Endothelial cell of umbilical vein (primary cell): ENCODE measurements around the gene ZW10. TPM values are rescaled to one million over a fixed set of nuclear protein-coding genes. Genes with fewer than 3 reads are reported as not detected.

Experiments used
- BruUV-seq: library from RNA; stranded (reverse); fragments of 400-500 nt; replicated peaks from 2 replicates; lab custom pipeline; 2021; lab: Mats Ljungman, UMichigan
- CTCF ChIA-PET: fragments of 300-600, 350-600 bp; sonication (Branson Sonifier 250); formaldehyde crosslinking; loops from one replicate; lab custom pipeline; 2021; ENCODE audit warnings: antibody characterized with exemption, inconsistent platforms; lab: Charles Lee
- POLR2A ChIA-PET: fragments of 300-600, 350-600 bp; sonication (Branson Sonifier 250); formaldehyde crosslinking; loops from one replicate; lab custom pipeline; 2021; ENCODE audit warnings: antibody characterized with exemption, inconsistent platforms; lab: Charles Lee
- DNase-seq: peaks from one replicate; pipeline ENCODE4 v3.0.0-alpha.2; 2011; ENCODE audit warnings: low read depth, low spot score
- FAIRE-seq: peaks from 2 replicates; lab custom pipeline; 2011; peaks lifted over from hg19 to GRCh38; lab: Jason Lieb, UNC
- H2AFZ ChIP-seq: 2 replicates; pipeline ENCODE4 v1.6.0; 2012; ENCODE audit warnings: low read depth, low read length, control low read depth, inconsistent platforms
- H3K27ac ChIP-seq: 2 replicates; pipeline ENCODE4 v1.5.1; 2011; ENCODE audit warnings: low read depth, mild to moderate bottlenecking, control low read depth, low read length, moderate library complexity; ENCODE audit not compliant: insufficient read depth
- H3K27me3 ChIP-seq, 2 experiments: 2 replicates each; pipeline versions ENCODE4 v1.6.0 to v1.6.1; 2011; ENCODE audit warnings: low read length in 2 of 2, mixed read lengths in 1 of 2; ENCODE audit not compliant: control insufficient read depth in 2 of 2, insufficient read depth in 2 of 2
- H3K36me3 ChIP-seq, 2 experiments: 2 replicates in 1 of 2; 3 replicates in 1 of 2; pipeline ENCODE4 v1.5.1; 2011; ENCODE audit warnings: low read length in 2 of 2, mild to moderate bottlenecking in 1 of 2, moderate library complexity in 1 of 2; ENCODE audit not compliant: control insufficient read depth in 2 of 2, insufficient read depth in 2 of 2; ENCODE audit errors: extremely low read depth in 1 of 2
- H3K4me1 ChIP-seq: 3 replicates; pipeline ENCODE4 v1.5.1; 2011; ENCODE audit warnings: mild to moderate bottlenecking, low read length; ENCODE audit not compliant: control insufficient read depth, insufficient read depth; ENCODE audit errors: extremely low read depth
- H3K4me2 ChIP-seq: 2 replicates; pipeline ENCODE4 v1.6.1; 2011; ENCODE audit warnings: low read length, control low read depth, mixed read lengths; ENCODE audit not compliant: insufficient read depth
- H3K4me3 ChIP-seq, 3 experiments: fragments of 200-600 bp in 1 of 3; sonication (generic), shearing (Covaris generic) in 1 of 3; replicated peaks in 1 of 3; 2 replicates each; pipeline ENCODE4 v1.5.1; 2011 to 2016; ENCODE audit warnings: control low read depth in 3 of 3, low read length in 3 of 3, mild to moderate bottlenecking in 2 of 3, inconsistent platforms in 1 of 3, low read depth in 1 of 3, moderate library complexity in 1 of 3; ENCODE audit not compliant: insufficient read depth in 1 of 3
- H3K79me2 ChIP-seq: 2 replicates; pipeline ENCODE4 v1.6.0; 2012; ENCODE audit warnings: low read length, inconsistent platforms; ENCODE audit not compliant: control insufficient read depth, insufficient read depth
- H3K9ac ChIP-seq: replicated peaks from 2 replicates; pipeline ENCODE3; 2011; ENCODE audit warnings: low read length, control low read depth; ENCODE audit not compliant: insufficient read depth; ENCODE audit errors: extremely low read depth
- H3K9me1 ChIP-seq: replicated peaks from 3 replicates; pipeline ENCODE4 v1.6.0; 2011; ENCODE audit warnings: mild to moderate bottlenecking, low read length; ENCODE audit not compliant: control insufficient read depth, insufficient read depth; ENCODE audit errors: extremely low read depth
- H3K9me3 ChIP-seq: replicated peaks from 2 replicates; pipeline ENCODE4 v1.5.1; 2012; ENCODE audit warnings: low read length, inconsistent platforms; ENCODE audit not compliant: control insufficient read depth, insufficient read depth
- H4K20me1 ChIP-seq: replicated peaks from 2 replicates; pipeline ENCODE3; 2011; ENCODE audit warnings: mild to moderate bottlenecking, low read length; ENCODE audit not compliant: control insufficient read depth, insufficient read depth; ENCODE audit errors: extremely low read depth
- CTCF ChIP-seq, 2 donors: IDR thresholded peaks; 1 replicate in 1 of 2; 2 replicates in 1 of 2; pipeline ENCODE4 v1.5.1; 2011; ENCODE audit warnings: low read length in 2 of 2, mild to moderate bottlenecking in 2 of 2, moderate library complexity in 2 of 2, control low read depth in 1 of 2, inconsistent platforms in 1 of 2, low read depth in 1 of 2; ENCODE audit not compliant: insufficient read depth in 1 of 2; ENCODE audit errors: extremely low read depth in 1 of 2
- EZH2 ChIP-seq: IDR thresholded peaks from 2 replicates; pipeline ENCODE4 v1.6.1; 2012; ENCODE audit warnings: borderline replicate concordance, low read depth, mild to moderate bottlenecking, moderate library complexity, low read length, inconsistent platforms; ENCODE audit not compliant: severe bottlenecking
- FOS ChIP-seq: IDR thresholded peaks from 2 replicates; pipeline ENCODE4 v1.6.1; 2011; ENCODE audit warnings: mild to moderate bottlenecking, low read length, moderate library complexity, borderline replicate concordance; ENCODE audit not compliant: insufficient read depth
- GATA2 ChIP-seq: IDR thresholded peaks from 2 replicates; pipeline ENCODE4 v1.7.0; 2011; ENCODE audit warnings: low read depth, mild to moderate bottlenecking, moderate library complexity, mixed read lengths, low read length; ENCODE audit not compliant: insufficient read length, insufficient read depth
- JUN ChIP-seq: IDR thresholded peaks from 2 replicates; pipeline ENCODE4 v1.6.1; 2011; ENCODE audit warnings: borderline replicate concordance, low read depth; ENCODE audit not compliant: insufficient read length, insufficient read depth
- MAX ChIP-seq: IDR thresholded peaks from 2 replicates; pipeline ENCODE4 v1.6.1; 2011; ENCODE audit not compliant: insufficient read depth, insufficient read length
- MYC ChIP-seq: IDR thresholded peaks from one replicate; pipeline ENCODE4 v1.6.1; 2011; ENCODE audit warnings: mild to moderate bottlenecking, low read depth, low read length
- POLR2A ChIP-seq: IDR thresholded peaks from 2 replicates; pipeline ENCODE4 v1.6.1; 2012; ENCODE audit warnings: low read depth, mild to moderate bottlenecking, control low read depth, low read length
- POLR2AphosphoS5 ChIP-seq: IDR thresholded peaks from 2 replicates; pipeline ENCODE4 v1.6.1; 2012; ENCODE audit warnings: low read depth, mild to moderate bottlenecking, control low read depth, low read length, moderate library complexity; ENCODE audit not compliant: insufficient read depth
- dilution Hi-C: fragments of 300-500 bp; cut with MboI; formaldehyde crosslinking; loops from one replicate; pipeline ENCODE4 v1.15.0; 2019; ENCODE audit warnings: low sequenced_read_pairs; ENCODE audit not compliant: extremely low pct_ligation_motif_present
- intact Hi-C: fragments of 100-400 bp; cut with micrococcal nuclease; formaldehyde crosslinking; loops from one replicate; pipeline ENCODE4 v1.10.0; 2022
- polyA plus RNA-seq, 4 experiments: library from polyadenylated mRNA; depleted of rRNA in 3 of 4; stranded (reverse) in 3 of 4; unstranded in 1 of 4; fragments of >200 nt; gene quantifications; 2 replicates each; pipeline versions ENCODE4 v1.2.1 to v1.2.3, GENCODE V29; 2011 to 2012; ENCODE audit warnings: missing spikeins in 1 of 4
- total RNA-seq: library from RNA; stranded (reverse); gene quantifications from 2 replicates; pipeline ENCODE4 v1.2.3, GENCODE V29; 2021

ZW10 gene
- total and polyA plus RNA-seq, 2 donors (not counting 3 experiments of a cell fraction or from before 2014, with no cell fraction given), result 7.5 to 22.1 TPM

- no peaks in the 10 kb centered on the region for H3K36me3 ChIP-seq
- H2AFZ ChIP-seq, result no peak overlapping the region
- no peaks in the 10 kb centered on the region for H4K20me1 ChIP-seq
- no TSS peak for BruUV-seq
- no peaks in the 10 kb centered on the region for H3K9me1 ChIP-seq
- dilution Hi-C loops (no loop called here), intact Hi-C loops (no loop called here)
- no peak for DNase-seq
- H3K79me2 ChIP-seq, result no peaks in the 10 kb centered on the region
- no peak overlapping the region for H3K9ac ChIP-seq
- H3K27ac ChIP-seq, result no peak overlapping the region
- no peak overlapping the region for H3K4me2 ChIP-seq
- no peaks in the 10 kb centered on the region for H3K27me3 ChIP-seq
- no peak overlapping the region for H3K4me3 ChIP-seq
- H3K9me3 ChIP-seq, result no peaks in the 10 kb centered on the region
- TF ChIP-seq FOS (no peak), MAX (no peak), CTCF (IDR thresholded peaks at IDR 0.05; ENCODE audit: extremely low read depth in 1 of 2, insufficient read depth in 1 of 2, low read depth in 1 of 2, low read length in 2 of 2) (no peak), MYC (no peak), POLR2A (no peak), EZH2 (no peak), POLR2AphosphoS5 (no peak), GATA2 (no peak), JUN (no peak)
- no peak for FAIRE-seq
- ChIA-PET POLR2A (no interaction called here), CTCF (no interaction called here)
- no peaks in the 10 kb centered on the region for H3K4me1 ChIP-seq
Observed at GRCh38 chr11:113697756-113698407, 75.6 kb downstream of the ZW10 start.
